RWPE2 (cell line): ENCODE results near the gene RGN.

Experiments used
- ATAC-seq: fragments of 200-7000 bp; cut with Tn5 transposase; 3 replicates; pipeline ENCODE4 v1.9.1; 2021; ENCODE audit warnings: low read depth
- DNase-seq: peaks from one replicate; pipeline ENCODE4 v3.0.0-alpha.2; 2020; ENCODE audit warnings: low spot score
- H3K27ac ChIP-seq: fragments of 450-650 bp; 2 replicates; pipeline ENCODE4 v1.5.1; 2017; ENCODE audit warnings: mild to moderate bottlenecking; ENCODE audit not compliant: poor library complexity, severe bottlenecking
- H3K27me3 ChIP-seq: fragments of 250-450 bp; sonication (Bioruptor Pico); 2 replicates; pipeline ENCODE4 v1.5.1; 2021; ENCODE audit warnings: mild to moderate bottlenecking, moderate library complexity; ENCODE audit not compliant: insufficient read depth, poor library complexity, severe bottlenecking
- H3K36me3 ChIP-seq: fragments of 250-450 bp; sonication (Bioruptor Pico); 2 replicates; pipeline ENCODE4 v1.5.1; 2020; ENCODE audit warnings: low read depth, mild to moderate bottlenecking, moderate library complexity
- H3K4me1 ChIP-seq: fragments of 250-450 bp; sonication (Bioruptor Pico); 2 replicates; pipeline ENCODE4 v1.5.1; 2021; ENCODE audit warnings: mild to moderate bottlenecking, moderate library complexity; ENCODE audit not compliant: insufficient read depth, poor library complexity, severe bottlenecking
- H3K4me3 ChIP-seq: fragments of 250-450 bp; sonication (Bioruptor Pico); 2 replicates; pipeline ENCODE4 v1.5.1; 2021; ENCODE audit warnings: mild to moderate bottlenecking, moderate library complexity; ENCODE audit not compliant: severe bottlenecking
- H3K9me3 ChIP-seq: fragments of 250-450 bp; sonication (Bioruptor Pico); 2 replicates; pipeline ENCODE4 v1.5.1; 2021; ENCODE audit warnings: mild to moderate bottlenecking, moderate library complexity; ENCODE audit not compliant: severe bottlenecking
- TF ChIP-seq, protein P1 (sequence below): fragments of 450-650 bp; IDR thresholded peaks from one replicate; pipeline ENCODE4 v1.5.1; 2017; ENCODE audit warnings: mild to moderate bottlenecking, moderate library complexity; ENCODE audit not compliant: poor library complexity, severe bottlenecking

The RGN gene

DNA sequence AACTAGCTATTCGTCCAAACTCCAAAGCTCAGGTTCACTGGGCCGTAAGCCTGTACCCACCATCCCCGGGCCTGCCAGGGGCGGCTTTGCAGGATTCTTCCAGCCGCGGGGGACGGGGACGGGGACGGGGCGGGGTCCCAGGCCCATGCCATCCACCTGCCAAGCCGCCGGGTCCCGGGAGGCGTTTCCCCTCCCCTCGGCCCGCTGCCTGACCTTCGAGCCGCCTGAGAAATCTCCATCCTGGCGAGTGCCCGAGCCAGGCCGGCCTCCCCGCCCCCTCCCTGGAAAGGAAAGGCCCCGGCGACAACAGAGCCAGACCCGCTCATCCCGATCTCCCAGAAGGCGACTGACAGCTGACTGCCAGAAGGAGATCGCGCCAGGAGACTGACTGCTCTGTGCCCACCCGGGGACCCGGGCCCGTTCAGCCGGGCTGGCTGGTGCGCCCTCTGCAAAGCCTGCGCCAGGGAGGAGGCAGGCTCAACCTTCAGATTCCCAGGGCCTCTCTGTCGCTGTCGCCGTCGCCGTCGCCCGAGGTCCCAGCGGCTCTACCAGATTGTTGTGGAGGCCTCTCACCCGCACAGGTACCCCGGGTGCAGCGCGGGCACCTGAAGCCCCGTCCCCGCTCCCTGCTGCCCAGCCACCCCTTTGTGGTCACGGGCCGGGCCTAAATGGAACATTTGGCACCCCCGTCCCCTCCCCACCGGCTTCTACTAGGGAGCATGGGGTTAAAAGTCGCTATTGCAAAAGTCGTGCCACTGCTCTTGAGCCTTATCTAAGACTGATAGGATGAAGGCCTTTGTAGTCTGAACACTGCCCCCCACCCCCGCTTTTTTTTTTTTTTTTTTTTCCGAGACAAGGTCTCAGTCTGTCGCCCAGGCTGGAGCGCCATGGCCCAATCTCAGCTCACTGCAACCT lies at the start of gene RGN:
RGN (plus strand) TSS at position 315 of the 915 bp plus-strand sequence. CDS start 2,702 bp downstream, outside the sequence.
- H3K36me3 ChIP-seq: no peaks in the 10 kb centered on the region
- TF ChIP-seq, protein P1, sequence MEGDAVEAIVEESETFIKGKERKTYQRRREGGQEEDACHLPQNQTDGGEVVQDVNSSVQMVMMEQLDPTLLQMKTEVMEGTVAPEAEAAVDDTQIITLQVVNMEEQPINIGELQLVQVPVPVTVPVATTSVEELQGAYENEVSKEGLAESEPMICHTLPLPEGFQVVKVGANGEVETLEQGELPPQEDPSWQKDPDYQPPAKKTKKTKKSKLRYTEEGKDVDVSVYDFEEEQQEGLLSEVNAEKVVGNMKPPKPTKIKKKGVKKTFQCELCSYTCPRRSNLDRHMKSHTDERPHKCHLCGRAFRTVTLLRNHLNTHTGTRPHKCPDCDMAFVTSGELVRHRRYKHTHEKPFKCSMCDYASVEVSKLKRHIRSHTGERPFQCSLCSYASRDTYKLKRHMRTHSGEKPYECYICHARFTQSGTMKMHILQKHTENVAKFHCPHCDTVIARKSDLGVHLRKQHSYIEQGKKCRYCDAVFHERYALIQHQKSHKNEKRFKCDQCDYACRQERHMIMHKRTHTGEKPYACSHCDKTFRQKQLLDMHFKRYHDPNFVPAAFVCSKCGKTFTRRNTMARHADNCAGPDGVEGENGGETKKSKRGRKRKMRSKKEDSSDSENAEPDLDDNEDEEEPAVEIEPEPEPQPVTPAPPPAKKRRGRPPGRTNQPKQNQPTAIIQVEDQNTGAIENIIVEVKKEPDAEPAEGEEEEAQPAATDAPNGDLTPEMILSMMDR: no peak
- no peaks in the 10 kb centered on the region for H3K4me1 ChIP-seq
- H3K27me3 ChIP-seq: no peaks in the 10 kb centered on the region
- ATAC-seq (no peak), DNase-seq (no peak)
- no peaks in the 10 kb centered on the region for H3K9me3 ChIP-seq
- no peak within 1 kb of the TSS for H3K27ac ChIP-seq
- no peak within 1 kb of the TSS for H3K4me3 ChIP-seq

DNA sequence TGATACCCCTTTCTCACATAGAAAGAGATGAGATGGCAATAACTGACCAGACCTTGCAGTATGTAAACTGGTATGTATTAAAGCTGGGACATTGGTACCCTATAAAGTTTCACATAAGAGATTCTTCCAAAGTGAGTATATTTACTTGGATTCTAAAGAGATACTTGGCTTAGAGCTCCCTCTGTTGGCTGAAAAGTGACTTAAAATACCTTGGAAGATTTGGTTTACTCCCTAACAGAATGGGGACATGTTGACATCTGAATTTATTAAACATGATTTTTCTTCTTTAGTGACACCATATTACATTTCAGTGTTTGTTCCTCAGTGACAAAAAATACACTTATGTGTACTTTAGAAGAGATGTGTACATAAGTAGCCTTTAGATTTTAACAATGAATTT lies 47.9 kb upstream of the RGN start:
- Histone ChIP-seq H3K9me3 (no peaks in the 10 kb centered on the region), H3K4me1 (no peaks in the 10 kb centered on the region), H3K27ac (no peak overlapping the region), H3K36me3 (no peaks in the 10 kb centered on the region), H3K27me3 (no peaks in the 10 kb centered on the region), H3K4me3 (no peak overlapping the region)
- TF ChIP-seq, protein P1: peak; percentile 66
- no peak for ATAC-seq
- no peak for DNase-seq

DNA sequence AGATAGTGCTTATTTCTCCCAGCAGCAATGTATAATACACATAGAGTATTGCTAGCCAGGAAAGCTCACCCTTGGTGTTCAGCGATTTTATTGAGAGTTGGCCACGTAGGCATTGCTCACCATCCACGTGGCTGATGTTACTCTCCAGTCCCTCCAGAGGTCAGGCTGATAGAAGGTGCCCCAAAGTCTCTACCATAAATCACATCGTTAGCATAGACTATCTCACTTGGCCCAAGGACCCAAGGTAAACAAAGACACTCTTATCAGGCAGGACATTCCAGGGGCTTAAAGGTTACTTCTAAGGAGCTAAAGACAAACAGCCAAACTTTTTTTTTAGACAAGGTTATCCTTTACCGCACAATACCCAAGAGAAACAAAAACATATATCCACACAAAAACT lies 30.3 kb upstream of the RGN start:
- H3K27me3 ChIP-seq: no peaks in the 10 kb centered on the region
- no peaks in the 10 kb centered on the region for H3K9me3 ChIP-seq
- H3K4me1 ChIP-seq: no peaks in the 10 kb centered on the region
- no peak overlapping the region for H3K27ac ChIP-seq
- DNase-seq (no peak), ATAC-seq (no peak)
- no peaks in the 10 kb centered on the region for H3K36me3 ChIP-seq
- TF ChIP-seq, protein P1: no peak
- H3K4me3 ChIP-seq: no peak overlapping the region

DNA sequence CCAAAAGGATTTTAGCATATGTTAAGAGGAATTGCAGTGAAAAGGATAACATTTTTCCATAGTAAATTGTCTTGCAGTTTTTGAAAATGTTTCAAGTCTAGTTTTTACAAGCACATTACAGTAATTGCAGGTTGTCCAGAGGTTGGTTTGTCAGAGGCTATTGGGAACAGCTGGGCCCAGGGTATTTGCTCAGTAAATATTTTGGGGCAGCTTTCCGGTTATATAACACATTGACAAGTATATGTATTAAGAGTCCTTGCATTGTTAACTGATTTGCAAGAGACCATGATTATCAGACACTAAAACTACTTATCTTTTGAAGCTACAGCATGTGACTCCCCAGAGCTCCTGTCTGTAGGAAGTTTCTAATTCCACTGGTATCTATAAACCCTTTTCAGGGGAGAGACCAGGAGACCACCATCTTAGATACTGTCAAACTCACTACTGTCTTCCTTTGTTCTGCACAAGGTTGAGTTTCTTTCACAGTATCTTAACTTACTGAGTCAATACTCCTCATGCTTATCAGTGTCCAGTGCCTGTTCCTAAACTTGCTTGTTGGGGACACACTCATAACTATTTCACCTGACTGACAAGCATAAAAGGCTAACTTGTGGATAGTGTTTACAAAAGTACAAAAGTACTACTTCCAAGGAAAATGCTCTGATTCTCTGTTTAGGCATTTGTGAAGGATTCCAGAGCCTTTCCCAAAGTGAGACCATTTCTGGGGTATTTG lies 18.9 kb upstream of the RGN start:
- Histone ChIP-seq H3K36me3 (no peaks in the 10 kb centered on the region), H3K4me3 (no peak overlapping the region), H3K4me1 (no peaks in the 10 kb centered on the region), H3K9me3 (no peaks in the 10 kb centered on the region), H3K27ac (no peak overlapping the region), H3K27me3 (no peaks in the 10 kb centered on the region)
- TF ChIP-seq, protein P1: no peak
- DNase-seq: no peak
- no peak for ATAC-seq
